HuH-7.5 (cell line): ENCODE results near the gene DCDC1.

Experiments used
- DNase-seq: peaks from one replicate; pipeline ENCODE4 v3.0.0; 2011; ENCODE audit warnings: low spot score

The DCDC1 gene

DNA sequence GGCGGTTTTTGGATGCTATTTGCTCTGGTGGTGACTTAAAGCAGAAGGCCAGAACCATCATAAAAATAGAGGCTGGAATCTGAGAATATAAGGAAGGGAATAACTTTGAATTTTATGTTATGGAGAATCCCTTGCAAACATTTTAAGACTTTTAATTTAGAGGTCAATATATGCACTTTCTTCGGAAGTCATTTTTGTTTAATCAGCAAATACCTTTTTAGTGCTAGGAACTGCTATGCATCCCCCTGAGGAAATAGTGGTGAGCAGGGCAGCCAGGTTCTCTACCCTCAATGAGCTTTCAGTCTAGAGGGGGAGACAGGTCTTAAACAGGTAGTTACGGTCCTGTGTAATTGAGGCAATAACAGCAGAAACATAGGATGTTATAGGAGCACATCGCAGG lies 516.9 kb downstream of the DCDC1 start:
- DNase-seq, result no peak

DNA sequence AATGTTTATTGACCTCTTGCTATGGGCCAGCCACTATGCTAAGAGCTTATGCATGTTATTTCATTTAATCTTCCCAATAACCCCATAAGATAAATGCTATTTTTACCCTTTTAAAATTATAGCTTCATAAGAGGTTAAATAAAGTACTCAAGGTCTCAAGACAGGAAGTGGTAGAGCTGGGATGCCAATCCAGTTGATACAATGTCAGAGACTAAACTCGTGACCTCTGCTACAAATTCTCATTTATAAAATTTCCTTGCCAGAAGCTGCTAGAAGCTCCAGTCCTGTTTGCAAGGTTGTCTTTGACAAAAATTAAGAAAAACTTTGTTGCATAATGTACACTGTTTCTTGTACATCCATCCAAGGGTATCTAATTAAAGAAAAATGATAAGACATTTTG lies 517.4 kb downstream of the DCDC1 start:
- DNase-seq, result no peak

DNA sequence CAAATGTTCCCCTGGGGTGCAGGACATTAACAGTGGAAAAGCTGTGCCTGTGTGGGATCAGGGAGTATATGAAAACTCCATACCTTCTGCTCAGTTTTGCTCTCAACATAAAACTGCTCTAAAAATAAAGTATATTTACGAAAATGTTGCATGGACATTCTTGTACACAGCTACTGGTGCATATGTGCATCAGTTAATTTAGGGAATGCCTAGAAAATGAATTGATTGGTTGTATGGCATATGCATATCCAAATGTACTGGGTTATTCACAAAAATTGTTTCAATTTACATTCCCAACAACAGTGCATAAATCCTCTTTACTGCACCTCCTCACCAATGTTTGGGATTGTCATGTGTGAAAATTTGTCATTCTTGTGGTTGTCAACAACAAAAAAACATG lies 532.3 kb downstream of the DCDC1 start:
- DNase-seq, result no peak

DNA sequence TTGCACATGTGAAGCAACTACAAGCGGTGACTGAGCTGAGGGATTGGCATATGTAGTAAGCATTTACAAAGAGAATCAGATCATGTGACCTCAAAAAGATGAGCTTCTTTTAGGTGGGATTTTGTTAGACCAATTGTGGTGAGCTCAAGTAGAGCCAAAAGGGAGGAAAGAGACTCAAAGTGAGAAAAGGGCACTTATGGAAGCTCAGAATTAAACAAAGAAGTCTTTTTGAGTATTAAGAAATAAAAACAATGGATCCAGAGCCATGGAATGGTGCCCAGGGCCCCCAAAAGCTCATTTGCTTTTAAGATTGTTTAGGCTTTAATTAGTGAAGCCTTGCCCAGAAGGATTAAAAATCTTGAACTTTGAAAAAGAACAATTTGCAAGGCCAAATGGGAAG lies 536.7 kb downstream of the DCDC1 start:
- DNase-seq, result no peak

DNA sequence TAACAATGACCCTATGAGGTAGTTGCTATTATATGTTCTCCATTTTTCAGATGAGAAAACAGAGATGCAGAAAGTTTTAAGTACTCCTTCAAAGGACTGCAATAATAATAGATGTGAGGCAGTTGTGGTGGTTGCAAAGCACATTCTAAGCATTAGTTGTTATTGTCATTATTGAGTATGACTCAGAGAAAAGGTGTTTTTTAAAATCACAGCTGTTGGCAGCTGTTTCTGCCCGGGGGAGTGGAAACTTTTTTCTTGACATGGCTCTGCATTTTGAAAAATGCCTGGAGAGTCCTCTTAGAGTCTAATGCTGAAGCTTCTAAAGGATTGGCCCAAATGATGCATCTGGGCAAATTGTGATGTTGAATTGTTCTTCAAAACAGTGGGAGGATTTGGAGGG lies 538.9 kb downstream of the DCDC1 start:
- DNase-seq, result no peak

DNA sequence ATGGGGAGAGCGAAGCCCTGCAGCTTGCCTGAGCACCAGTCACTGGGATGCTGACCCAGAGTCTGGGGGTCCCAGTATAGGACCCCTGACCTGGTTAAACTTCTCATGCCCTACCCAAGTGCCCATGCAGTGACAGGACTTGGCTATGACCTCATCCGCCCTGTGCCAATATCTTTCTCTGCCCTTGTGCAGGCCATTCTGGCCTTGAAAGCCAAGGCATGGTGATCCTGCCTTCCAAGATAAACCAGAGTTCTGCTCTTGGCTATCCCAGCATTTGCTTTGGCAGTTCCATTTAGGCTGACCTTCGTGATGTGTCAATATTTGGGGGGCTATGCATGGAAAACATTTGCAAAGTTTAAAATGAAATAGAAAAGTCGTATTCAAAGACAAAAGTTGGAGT lies 542.6 kb downstream of the DCDC1 start:
- no peak for DNase-seq

DNA sequence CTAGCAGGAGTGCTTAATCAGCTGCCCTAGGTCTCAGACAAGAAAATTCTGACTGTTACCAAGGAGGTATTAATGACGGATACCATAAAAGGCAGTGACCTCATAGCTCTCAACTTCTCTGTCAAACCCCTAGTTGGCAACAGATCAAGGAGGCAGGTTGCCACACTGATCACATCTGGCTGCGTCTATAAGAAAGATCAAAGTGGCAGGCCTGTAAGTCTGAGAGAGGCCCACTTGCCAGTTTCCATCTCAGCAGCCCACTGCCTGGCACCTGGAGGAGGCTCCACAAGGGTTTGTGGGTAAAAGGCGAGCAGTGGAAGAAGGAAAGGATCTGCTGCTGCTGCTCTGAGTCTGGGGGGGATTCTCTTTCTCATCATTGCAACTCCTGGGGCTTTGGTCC lies 543.8 kb downstream of the DCDC1 start:
- no peak for DNase-seq

DNA sequence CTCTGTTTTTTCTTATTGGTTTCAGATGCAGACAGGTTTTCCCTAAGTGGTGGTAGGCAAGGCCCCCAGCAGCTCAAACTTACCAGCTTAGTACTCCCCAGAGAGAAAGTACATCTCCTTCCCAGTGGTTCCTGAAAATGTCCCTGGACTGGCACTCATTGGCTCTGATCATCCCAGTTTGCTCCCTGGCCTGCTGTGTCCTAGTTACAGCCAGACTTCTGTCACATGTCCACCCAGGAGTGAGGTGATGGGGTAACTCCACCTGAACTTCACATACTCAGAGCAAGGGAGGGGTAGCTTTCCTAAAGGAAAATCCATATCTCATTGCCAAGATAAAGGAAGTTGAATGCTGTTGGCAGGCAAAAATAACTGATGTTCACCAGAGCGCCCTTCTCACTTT lies 546.4 kb downstream of the DCDC1 start:
- no peak for DNase-seq

DNA sequence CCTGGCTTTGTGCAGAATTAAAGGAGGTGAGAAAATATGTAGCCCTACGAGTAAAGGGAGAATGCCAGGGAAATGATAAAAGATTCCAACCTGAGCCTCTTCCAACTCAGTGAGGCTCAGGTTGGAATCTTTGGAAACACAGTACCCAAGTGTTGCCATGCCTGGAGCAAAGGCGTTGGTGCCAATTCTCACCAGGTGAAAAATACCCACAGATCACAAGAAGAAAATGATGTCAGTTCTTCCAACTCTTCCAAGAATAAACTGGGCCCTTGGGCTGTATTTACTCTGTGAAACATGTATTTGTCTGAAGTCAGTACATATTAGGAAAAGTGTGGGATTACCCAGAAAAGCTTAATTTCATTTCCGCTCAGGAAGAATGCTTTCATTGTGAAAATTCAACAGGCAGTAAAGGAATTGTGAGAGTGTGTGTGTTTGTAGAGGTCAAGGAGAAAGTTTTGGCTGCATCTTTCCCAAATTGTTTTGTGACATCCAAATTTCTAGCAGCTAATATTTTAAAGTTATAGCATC lies 548.0 kb downstream of the DCDC1 start:
- DNase-seq, result no peak

DNA sequence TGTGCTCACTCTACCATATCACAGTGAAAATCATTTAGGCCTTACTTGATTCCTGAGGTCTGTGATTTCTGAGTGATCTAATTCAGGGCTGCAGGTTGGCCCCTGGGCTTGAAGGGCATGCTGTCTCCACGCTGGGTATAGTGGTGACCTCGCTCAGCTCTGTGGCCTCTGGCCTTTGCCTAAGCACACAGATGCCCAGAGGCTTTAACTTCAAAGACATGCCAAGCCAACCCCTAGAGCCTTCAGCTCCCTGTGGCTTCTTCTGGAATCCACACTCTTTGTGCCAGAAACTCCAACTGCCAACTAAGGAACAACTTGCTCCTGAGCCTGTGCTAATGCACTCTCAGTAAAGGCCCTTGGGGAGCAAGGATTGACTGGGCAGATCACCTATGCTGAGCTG lies 550.8 kb downstream of the DCDC1 start:
- DNase-seq, result no peak

DNA sequence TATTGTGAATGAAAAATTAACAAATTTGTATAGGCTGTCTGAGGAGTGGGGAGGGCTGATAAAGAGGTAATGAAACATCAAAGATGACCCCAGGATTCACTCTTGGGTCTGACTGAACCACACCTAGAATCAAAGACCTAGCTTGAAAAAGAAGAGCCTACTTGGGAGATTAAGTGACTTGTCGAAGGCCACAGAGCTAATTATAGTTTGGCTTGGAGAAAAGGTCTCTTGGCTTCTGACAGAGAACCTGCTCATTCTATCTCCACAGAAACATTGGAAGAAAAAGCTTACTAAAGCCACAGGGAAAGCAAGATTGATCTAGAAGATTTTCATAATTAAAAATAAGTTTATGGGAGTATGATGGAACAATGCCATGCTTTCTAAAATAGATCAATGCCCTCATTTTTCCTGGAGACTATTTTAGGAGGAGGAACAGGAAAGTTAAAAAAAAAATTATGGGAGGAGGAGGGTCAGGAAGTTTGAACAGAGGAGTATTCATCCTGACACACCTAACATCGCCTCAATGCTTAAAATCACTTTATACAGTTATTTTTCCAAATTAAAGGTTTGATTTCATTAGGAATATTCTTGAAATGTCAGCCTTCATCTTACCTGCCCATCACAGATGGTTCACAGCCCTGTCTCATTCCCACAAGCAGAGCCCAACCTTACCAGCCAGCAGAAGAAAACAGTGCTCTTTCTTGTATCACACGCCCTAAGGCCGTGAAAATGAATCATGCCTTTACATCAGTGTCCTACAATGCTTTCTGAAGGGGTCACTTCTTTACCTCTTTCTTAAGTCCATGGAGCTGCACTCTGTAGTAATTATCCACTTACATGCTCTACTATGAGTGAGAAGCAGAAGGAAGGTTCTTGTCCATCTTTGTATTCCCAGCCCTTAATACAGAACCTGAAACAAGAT lies 552.3 kb downstream of the DCDC1 start:
- no peak for DNase-seq

DNA sequence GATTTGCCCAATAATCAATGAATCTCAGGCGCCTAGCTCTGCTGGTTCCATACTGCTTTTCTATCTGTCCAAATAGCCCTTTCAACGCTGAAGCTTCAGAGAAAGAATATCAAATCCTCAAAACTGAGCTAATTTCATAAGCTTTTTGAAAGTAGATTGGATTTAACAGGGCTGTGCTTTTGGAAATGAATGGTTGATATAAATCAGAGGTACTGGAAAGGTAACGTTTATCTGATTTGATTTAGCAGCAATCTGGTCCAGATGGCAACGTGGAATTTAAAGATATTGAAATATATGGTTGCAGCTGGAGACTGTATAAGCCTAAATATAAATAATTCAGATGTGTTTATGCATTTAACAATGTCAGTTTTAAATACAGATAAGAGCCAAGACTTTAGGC lies 553.9 kb downstream of the DCDC1 start:
- DNase-seq, result no peak

DNA sequence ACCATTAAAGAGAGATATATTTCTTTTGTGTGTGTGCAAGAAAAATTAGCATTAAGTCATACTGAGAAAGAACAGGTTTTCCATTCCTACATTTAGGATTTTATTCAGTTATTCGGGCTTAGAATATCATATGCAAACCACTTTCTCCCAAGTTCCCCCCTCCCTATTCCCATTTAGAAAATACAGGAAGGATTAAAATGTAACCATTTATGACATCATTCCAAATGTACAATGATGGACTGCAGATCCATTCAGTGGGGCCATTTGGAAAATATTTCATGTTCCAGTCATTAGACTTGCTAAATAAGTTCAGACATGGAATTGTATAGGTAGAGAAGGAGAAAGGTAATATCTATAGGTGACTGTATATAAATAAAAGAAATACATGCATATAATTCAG lies 554.8 kb downstream of the DCDC1 start:
- DNase-seq, result no peak
